COLO668 (cell line): ENCODE data around the gene POLL.

ENCODE experiments used
- DNase-seq: peaks from one replicate; lab custom pipeline; 2025; ENCODE audit not compliant: unreplicated experiment; lab: John Stamatoyannopoulos, UW

Gene POLL

DNA sequence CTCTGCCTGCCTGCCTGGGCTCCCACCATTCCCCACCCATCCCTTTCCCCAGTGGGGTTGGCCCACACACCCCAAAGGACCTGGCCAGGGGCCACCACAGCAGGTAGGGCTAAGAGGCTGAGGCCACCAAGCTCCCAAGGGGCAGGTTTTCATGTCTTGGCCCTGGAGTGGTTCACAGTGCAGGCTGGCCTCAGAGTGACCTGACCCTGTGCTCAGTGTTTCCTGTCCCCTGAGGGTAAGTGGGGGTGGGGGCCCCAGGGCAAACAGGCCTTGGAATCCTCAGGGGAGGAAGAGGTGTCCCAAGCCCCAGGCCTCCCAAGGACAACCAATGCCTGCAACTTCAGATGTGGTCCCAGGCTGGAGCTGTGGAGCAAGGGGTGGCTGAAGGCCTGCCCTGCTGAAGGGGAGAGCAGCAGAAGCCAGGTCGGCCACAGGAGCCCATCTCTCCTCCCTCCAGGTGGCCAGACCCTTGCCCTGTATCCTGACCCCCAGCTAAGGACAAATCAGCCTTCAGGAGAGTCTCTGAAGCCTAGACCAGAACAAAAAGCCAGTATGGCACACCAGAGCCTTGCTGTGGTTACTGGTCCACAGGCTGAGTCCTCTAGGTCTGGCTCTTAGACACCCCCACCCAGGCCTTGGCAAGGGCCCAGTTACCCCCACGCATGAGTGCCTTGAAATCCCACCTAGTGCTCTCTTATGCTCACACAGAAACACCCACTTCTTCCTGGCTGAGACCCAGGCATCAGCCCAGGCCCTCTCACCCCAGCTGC, 27.6 kb downstream of the POLL start:
- DNase-seq = no peak

GRCh38 chr10:101559596-101560297, 28.3 kb downstream of the POLL start:
- DNase-seq = no peak

DNA sequence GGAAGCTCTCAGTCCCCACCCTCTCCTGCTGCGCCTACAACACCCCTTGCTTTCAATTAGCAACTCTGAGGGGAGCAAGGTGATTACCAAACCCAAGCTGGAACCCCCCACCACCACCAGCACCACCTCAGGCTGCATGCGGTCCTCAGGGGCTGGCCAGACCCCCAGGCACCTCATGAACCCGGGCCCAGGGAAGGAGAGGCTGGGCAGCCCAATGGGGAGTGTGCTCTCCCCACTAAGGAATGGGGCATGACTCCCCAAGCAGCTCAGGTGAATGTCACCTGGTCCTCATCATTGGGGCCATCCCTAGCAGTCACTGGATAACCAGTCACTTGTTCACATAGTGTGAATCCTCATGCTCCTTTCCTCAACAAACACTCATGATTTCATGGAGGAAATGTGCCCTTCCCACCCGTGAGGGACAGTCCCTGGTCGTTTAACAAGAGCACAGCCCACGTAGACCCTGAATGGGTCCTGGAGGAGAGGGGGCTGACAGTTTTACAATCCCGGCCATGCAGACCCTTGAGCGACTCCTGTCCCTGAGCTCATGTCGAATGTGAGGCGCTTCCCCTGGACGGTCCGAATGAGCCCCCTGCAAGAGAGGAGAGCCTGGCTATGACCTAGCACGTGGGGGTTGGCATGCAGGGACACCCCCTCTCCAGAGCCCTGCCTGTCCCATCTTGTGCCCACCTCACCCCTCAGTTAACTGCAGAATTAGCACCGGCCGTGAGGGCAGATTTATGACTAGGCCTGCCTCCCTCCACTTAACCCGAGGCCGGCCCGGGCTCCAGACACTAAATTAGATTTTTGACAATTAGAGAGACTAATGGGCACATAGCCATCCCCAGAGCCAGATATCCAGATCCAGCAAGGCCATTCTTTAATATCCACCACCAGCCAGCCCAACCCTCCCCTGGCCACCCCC, 29.1 kb downstream of the POLL start:
- DNase-seq = no peak

DNA sequence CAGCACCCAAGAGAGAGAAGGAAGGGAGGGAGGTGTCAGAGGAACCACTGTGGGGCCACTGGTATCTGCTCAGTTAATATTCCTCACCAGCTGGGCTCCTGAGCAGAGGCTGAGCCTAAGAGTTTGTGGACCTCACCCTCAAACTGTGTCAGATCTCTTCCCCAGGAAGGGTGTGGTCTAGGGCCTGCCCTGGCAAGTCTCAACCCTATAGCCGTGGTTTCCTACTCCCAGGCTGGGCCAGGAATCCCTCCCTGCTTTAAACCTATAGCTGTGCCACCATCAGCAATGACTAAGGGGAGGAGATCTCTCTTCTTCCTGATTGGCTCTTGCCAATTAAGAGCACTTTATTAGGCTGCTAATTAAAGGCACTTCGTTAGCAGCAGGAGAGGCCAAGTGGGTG, 29.9 kb downstream of the POLL start:
- no peak for DNase-seq

DNA sequence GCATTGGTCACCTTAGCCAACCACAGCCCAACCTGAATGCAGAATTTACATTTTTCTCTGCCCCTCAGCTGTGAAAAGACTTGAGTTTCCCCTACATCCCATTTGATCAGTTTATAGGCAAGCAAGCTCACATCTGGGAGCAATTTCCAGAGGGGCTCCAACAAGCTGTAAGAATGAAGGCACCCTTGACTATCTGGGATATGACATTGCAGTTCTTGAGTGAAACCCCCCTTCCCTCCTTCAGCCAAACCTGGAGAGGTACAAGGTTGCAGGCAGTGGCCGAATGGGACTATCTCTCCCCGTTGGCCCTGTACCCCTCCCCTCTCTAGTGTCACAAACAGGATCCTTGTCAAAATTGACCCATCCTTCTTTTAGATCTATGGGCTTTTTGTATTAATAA, 30.5 kb downstream of the POLL start:
- no peak for DNase-seq

DNA sequence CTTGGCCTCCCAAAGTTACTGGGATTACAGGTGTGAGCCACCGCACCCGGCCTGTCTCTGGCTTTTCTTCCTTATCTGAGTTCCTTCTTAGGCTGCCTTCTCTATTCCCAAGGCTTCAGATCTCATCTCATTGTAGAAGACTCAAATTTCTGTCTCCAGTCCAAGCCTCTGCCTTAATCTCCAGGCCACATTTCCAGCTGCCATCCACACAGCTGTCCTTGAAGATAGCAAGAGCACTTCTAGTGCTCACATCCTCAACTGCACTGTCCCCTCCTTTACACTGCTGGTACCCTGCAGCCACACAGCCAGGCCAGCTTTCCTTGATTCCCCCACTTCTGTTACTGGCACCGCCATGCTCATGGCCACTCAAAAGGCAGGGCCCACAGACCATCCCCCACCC, 35.6 kb downstream of the POLL start:
- no peak for DNase-seq

DNA sequence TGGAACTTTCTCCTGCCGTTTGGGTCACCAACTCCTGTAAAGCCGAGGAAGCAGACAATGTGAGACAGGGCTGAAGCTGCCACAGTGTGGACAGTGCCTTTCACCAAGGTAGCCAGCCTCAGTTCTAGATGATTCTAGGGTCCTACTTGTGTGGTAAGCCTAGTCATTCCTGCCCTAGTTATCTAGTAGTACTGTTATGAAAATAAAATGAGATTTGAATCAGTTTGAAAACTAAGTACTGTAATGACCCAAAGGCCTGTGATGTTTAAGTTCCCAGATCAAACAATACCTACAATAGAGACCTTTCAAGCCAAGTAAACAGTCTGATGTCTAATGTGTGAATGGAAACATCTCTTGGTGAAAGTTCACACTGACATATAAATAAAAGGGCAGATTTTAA, 37.1 kb downstream of the POLL start:
- DNase-seq = no peak

DNA sequence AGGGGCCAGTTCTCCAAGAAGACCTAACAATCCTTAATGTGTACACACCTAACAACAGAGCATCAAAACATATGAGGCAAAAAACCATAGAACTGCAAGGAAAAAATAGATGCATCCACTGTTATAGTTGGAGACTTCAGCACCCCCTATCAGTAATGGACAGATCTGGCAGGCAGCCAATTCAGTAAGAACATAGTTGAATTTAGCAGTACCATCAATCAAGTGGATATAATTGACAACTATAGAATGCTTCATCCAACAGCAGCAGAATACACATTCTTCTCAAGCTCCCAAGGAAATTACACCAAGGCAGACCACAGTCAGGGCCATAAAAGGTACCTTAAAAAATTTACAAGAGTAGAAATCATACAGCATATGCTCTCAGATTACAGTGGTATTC, 42.2 kb downstream of the POLL start:
- DNase-seq = peak; percentile 7

- peak; percentile 53 for DNase-seq
These were observed 49.6 kb downstream of the POLL start for GRCh38 chr10:101538446-101538845.

- DNase-seq = no peak
These were observed 51.3 kb downstream of the POLL start for GRCh38 chr10:101536800-101537199.

DNA sequence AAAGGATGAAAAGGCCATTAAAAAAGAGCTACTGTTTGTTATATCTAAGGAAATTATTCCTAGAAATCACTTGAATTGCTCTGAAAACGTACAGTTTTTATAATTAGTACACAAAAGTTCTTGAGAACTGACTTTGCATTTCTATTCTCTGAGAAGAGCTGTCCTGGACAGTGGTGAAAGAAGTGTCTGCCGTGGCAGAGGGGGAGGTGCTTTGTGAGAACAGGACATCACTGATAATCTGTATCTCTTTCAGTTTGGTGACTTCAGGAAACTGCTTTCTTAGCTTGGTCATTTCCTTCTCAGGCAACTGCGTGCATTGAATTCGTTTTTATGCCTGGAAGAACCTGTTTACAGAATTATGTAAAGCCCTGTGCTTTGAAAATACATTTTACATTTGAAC, 52.1 kb downstream of the POLL start:
- DNase-seq = no peak

- no peak for DNase-seq
These were observed 58.1 kb downstream of the POLL start for GRCh38 chr10:101529725-101530553.

GRCh38 chr10:101529207-101529606, 58.9 kb downstream of the POLL start:
- DNase-seq = no peak
